ENCODE data around the gene MAST1.
"Not testable (repeated sequence)": the region's sequence is repeated elsewhere in the genome, so short reads cannot be mapped to it uniquely, and the experiment has no call there.

MAST1 gene

GRCh38 chr19:12907166-12907565, 68.9 kb downstream of the MAST1 start:
- no peak for TF ChIP-seq CTCF (IDR thresholded peaks at IDR 0.05; ENCODE audit: extremely low read depth, missing control alignments)

GRCh38 chr19:12912571-12912970, 74.3 kb downstream of the MAST1 start:
- no peak for DNase-seq (ENCODE audit: low spot score)
- no peak for TF ChIP-seq CTCF (IDR thresholded peaks at IDR 0.05; ENCODE audit: extremely low read depth, missing control alignments)

More at GRCh38 chr19:12907166-12907565, 68.9 kb downstream of the MAST1 start:
- no peak for DNase-seq (ENCODE audit: low spot score)

GRCh38 chr19:12913011-12913561, 74.8 kb downstream of the MAST1 start:
- TF ChIP-seq CTCF (IDR thresholded peaks at IDR 0.05; ENCODE audit: extremely low read depth, missing control alignments) = no peak
- no peak for DNase-seq (ENCODE audit: low spot score)

- peak; percentile 41 for DNase-seq (ENCODE audit: low spot score)
- TF ChIP-seq CTCF (IDR thresholded peaks at IDR 0.05; ENCODE audit: extremely low read depth, missing control alignments) = no peak
Observed at GRCh38 chr19:12913851-12914690, 75.8 kb downstream of the MAST1 start.

- DNase-seq (ENCODE audit: low spot score) = not testable (repeated sequence)
Observed at GRCh38 chr19:12915860-12916259, 77.5 kb downstream of the MAST1 start.

GRCh38 chr19:12918253-12918652, 79.9 kb downstream of the MAST1 start:
- DNase-seq (ENCODE audit: low spot score) = no peak
- no peak for TF ChIP-seq CTCF (IDR thresholded peaks at IDR 0.05; ENCODE audit: extremely low read depth, missing control alignments)

GRCh38 chr19:12921047-12921446, 82.7 kb downstream of the MAST1 start:
- no peak for TF ChIP-seq CTCF (IDR thresholded peaks at IDR 0.05; ENCODE audit: extremely low read depth, missing control alignments)
- no peak for DNase-seq (ENCODE audit: low spot score)

- TF ChIP-seq CTCF (IDR thresholded peaks at IDR 0.05; ENCODE audit: extremely low read depth, missing control alignments) = no peak
- no peak for DNase-seq (ENCODE audit: low spot score)
Observed at GRCh38 chr19:12922959-12923358, 84.6 kb downstream of the MAST1 start.
